Fibroblast of the aortic adventitia (primary cell): ENCODE data around the gene PLCD3. TPM values are rescaled to one million over a fixed set of nuclear protein-coding genes. Genes with fewer than 3 reads are reported as not detected.
A peak's percentile ranks its signal among the peaks of the same experiment; 100 is the strongest.

ENCODE experiments used
- DNase-seq: peaks from one replicate; pipeline ENCODE4 v3.0.0-alpha.2; 2010; ENCODE audit warnings: low read depth
- H3K4me3 ChIP-seq: 2 replicates; pipeline ENCODE4 v1.5.1; 2011; ENCODE audit warnings: low read depth, mild to moderate bottlenecking, control low read depth, low read length, moderate library complexity
- total RNA-seq: library from RNA; depleted of rRNA; stranded (reverse); fragments of >200 nt; gene quantifications from 2 replicates; pipeline ENCODE4 v1.2.3, GENCODE V29; 2012; ENCODE audit warnings: low replicate concordance
- TF ChIP-seq, protein P1 (sequence below): IDR thresholded peaks from 2 replicates; pipeline ENCODE4 v1.5.1; 2011; ENCODE audit warnings: mild to moderate bottlenecking, low read length, control low read depth, inconsistent platforms; ENCODE audit not compliant: insufficient read depth

Gene PLCD3
- total RNA-seq, 1 donor: 86.3 TPM

DNA sequence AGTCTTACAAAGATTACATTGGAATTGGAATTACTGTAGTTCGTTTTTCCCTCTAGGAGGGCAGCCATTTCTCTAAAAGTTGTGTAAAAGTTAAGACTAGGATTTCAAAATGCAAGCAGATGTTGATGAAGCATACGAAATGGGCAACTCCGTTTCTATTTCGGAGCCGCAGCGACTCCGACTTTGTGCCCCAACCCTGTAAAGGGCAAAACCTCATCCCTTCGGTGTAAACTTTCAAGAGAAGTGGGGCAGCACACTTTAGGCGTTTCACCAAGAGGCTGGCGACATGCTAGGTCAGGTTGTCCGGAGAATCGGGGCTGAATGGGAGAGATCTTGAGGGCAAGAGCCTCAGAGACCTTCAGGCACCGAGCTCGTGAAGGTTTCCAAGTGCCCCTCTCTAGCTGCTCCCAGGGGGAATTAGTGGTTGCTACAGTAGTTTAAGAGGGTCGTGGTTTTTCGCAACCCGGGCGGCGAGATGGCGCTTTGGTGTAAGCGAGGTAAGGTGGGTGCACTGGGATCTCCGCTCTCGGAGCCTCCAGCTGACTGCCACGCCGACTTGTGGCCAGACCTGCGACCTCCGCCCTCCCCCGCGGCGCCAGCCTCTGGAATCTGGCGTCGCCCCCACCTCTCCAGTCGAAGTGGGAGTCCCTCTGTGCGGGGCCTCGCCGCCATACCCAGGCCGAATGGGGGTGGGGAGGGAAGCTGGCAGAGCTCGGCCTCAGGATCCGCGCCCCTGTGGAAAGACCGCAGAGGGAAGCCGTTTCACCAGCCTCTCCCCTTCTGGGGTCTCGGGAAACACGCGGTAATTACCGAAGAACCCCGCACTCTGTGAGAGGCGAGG is 28.4 kb upstream of the PLCD3 start:
- TF ChIP-seq, protein P1, sequence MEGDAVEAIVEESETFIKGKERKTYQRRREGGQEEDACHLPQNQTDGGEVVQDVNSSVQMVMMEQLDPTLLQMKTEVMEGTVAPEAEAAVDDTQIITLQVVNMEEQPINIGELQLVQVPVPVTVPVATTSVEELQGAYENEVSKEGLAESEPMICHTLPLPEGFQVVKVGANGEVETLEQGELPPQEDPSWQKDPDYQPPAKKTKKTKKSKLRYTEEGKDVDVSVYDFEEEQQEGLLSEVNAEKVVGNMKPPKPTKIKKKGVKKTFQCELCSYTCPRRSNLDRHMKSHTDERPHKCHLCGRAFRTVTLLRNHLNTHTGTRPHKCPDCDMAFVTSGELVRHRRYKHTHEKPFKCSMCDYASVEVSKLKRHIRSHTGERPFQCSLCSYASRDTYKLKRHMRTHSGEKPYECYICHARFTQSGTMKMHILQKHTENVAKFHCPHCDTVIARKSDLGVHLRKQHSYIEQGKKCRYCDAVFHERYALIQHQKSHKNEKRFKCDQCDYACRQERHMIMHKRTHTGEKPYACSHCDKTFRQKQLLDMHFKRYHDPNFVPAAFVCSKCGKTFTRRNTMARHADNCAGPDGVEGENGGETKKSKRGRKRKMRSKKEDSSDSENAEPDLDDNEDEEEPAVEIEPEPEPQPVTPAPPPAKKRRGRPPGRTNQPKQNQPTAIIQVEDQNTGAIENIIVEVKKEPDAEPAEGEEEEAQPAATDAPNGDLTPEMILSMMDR: peak; percentile 22
- peak overlapping the region; percentile 94 for H3K4me3 ChIP-seq
- peak; percentile 59 for DNase-seq

DNA sequence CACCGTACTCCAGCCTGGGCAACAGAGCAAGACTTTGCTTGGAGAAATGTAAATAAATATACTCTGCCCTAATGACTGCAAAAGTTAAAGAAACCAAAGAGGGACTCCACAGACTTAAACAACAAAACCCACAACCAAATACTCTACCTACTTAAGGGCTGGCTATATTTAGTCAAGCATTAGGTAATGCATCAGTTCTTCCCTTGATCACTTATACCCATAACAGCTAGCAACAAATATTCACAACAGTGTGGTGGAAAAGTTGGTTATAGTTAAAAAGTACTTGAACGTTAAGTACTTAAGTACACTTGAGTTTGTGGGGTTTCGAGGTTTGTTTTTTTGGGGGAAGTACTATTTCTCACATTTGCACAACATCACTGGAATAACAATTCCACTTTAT is 23.9 kb upstream of the PLCD3 start:
- TF ChIP-seq, protein P1: no peak
- no peak overlapping the region for H3K4me3 ChIP-seq
- no peak for DNase-seq

DNA sequence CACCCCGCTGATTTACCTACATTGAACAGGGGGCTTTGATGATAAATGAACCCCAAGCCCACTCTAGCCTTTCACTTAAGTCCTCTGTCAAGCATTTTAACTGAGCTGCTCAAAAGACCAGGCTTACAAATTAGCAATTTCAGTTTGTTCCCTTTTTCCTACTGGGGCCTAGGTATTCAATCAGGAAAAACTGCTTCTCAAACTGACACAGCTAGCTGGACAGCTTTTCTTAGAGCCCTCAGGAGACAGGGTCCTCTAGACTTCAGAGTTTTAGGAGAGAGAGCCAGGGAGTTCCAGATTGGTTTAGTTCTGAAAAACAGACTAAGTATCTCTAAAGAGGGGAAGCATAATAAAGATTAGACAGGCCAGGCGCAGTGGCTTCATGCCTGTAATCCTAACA is 23.2 kb upstream of the PLCD3 start:
- DNase-seq: no peak
- no peak overlapping the region for H3K4me3 ChIP-seq
- TF ChIP-seq, protein P1: no peak

DNA sequence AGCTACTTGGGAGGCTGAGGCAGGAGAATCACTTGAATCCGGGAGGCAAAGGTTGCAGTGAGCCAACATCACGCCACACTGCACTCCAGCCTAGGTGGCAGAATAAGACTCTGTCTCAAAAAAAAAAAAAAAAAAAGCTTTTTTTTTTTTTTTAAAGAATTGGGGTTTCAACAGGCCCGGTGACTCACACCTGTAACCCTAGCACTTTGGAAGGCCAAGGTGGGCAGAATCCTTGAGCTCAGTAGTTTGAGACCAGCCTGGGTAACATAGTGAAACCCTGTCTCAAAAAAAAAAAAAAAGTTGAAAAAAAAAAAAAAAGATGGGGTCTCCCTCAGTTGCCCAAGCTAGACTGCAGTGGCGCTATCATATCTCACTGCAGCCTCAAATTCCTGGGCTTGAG is 22.7 kb upstream of the PLCD3 start:
- no peak for DNase-seq
- TF ChIP-seq, protein P1: no peak
- H3K4me3 ChIP-seq: no peak overlapping the region

DNA sequence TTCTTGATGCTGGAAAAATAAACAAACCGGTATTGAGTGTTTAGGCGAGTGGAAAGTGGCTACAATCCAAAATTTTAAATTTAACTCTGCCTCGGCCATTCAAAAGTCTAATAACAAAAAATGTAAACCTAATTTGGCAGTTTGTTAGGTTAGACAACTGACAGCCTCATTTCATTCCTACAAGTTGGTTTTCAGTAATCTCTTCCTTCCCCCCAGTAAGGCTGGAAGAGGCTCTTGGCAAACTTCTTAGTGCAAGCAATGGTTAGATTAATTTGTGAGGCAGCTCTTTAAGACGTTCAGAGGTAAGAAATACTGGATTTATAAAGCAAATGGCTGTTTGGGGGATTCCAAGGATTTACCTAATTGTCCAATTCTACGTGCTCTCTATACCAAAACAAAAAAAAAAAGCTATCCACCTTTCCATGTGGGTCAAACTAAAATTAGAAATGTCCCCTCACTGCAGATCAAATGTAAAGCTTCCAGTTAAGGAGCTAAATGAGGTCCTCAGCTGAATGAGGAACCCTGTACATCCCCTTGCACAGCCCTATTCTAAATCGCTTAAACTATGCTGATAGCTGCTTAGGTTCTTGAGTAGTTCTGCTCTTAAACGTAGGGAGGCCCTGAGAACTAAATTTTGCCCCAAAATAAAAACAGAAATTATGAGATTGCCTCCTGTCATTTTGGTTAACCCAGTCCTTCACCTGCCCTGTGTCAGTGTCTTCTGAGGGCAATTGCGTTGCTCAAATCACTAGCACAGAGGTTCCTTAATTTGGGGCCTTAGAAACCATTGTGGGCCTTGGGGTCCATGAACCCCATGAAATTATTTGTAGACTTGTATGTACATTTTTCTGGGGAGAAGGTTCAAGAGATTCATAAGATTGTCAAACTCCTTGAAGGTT is 18.8 kb upstream of the PLCD3 start:
- peak overlapping the region; percentile 81 for H3K4me3 ChIP-seq
- DNase-seq: peak; percentile 35
- TF ChIP-seq, protein P1: no peak

DNA sequence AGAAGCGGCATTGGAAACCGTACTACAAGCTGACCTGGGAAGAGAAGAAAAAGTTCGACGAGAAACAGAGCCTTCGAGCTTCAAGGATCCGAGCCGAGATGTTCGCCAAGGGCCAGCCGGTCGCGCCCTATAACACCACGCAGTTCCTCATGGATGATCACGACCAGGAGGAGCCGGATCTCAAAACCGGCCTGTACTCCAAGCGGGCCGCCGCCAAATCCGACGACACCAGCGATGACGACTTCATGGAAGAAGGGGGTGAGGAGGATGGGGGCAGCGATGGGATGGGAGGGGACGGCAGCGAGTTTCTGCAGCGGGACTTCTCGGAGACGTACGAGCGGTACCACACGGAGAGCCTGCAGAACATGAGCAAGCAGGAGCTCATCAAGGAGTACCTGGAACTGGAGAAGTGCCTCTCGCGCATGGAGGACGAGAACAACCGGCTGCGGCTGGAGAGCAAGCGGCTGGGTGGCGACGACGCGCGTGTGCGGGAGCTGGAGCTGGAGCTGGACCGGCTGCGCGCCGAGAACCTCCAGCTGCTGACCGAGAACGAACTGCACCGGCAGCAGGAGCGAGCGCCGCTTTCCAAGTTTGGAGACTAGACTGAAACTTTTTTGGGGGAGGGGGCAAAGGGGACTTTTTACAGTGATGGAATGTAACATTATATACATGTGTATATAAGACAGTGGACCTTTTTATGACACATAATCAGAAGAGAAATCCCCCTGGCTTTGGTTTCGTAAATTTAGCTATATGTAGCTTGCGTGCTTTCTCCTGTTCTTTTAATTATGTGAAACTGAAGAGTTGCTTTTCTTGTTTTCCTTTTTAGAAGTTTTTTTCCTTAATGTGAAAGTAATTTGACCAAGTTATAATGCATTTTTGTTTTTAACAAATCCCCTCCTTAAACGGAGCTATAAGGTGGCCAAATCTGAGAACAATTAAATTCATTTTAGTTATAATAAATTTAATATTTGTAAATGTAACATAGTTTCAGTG is 17.7 kb upstream of the PLCD3 start:
- TF ChIP-seq, protein P1: no peak
- peak overlapping the region; percentile 81 for H3K4me3 ChIP-seq
- DNase-seq: peak; percentile 61
